K562 (cell line): ENCODE data around the gene CHST12. TPM values are rescaled to one million over a fixed set of nuclear protein-coding genes. Genes with fewer than 3 reads are reported as not detected.
A peak's percentile ranks its signal among the peaks of the same experiment; 100 is the strongest.
"Not testable (repeated sequence)": the region's sequence is repeated elsewhere in the genome, so short reads cannot be mapped to it uniquely, and the experiment has no call there.

ENCODE experiments used
- ATAC-seq: fragments of 200-7000 bp; cut with Tn5 transposase; 3 replicates; pipeline ENCODE4 v1.9.1; 2020; ENCODE audit warnings: moderate library complexity
- BruUV-seq: library from RNA; stranded (reverse); fragments of 400-500 nt; replicated peaks from 2 replicates; lab custom pipeline; 2021; lab: Mats Ljungman, UMichigan
- CTCF ChIA-PET: fragments of 300-600 bp; formaldehyde crosslinking; extraction: SDS; loops from one replicate; lab custom pipeline; 2021; ENCODE audit warnings: low intra/inter-chr PET ratio; lab: Yijun Ruan, JAX
- POLR2A ChIA-PET: fragments of 300-600, 350-650 bp; sonication (Branson Sonifier 250); formaldehyde crosslinking; extraction: SDS; loops from one replicate; lab custom pipeline; 2021; ENCODE audit warnings: antibody characterized with exemption, inconsistent platforms; lab: Yijun Ruan, JAX
- DNase-seq, 4 experiments: peaks; one replicate each; pipeline versions ENCODE4 v3.0.0 to v3.0.0-alpha.2; 2011 to 2018; ENCODE audit warnings: low spot score in 3 of 4, mixed read lengths in 3 of 4; ENCODE audit errors: extremely low read depth in 1 of 4
- FAIRE-seq: peaks from 2 replicates; lab custom pipeline; 2011; peaks lifted over from hg19 to GRCh38; lab: Jason Lieb, UNC
- H2AFZ ChIP-seq: 2 replicates; pipeline ENCODE4 v1.6.0; 2011; ENCODE audit warnings: low read depth, low read length, control low read depth, inconsistent platforms
- H3K27ac ChIP-seq: fragments of 200-600 bp; 3 replicates; pipeline ENCODE4 v1.8.0; 2011; ENCODE audit warnings: low read depth, mild to moderate bottlenecking, control low read depth, inconsistent platforms, low read length, moderate library complexity, mixed read lengths; ENCODE audit errors: extremely low read depth
- H3K27me3 ChIP-seq, 2 experiments: fragments of 300-600 bp in 1 of 2; 2 replicates in 1 of 2; 3 replicates in 1 of 2; pipeline versions ENCODE4 v1.6.0 to v1.8.0; 2011; ENCODE audit warnings: inconsistent platforms in 2 of 2, low read length in 2 of 2, mild to moderate bottlenecking in 1 of 2, mixed read lengths in 1 of 2, moderate library complexity in 1 of 2; ENCODE audit not compliant: control insufficient read depth in 2 of 2, insufficient read depth in 2 of 2
- H3K36me3 ChIP-seq: fragments of 300-600 bp; 3 replicates; pipeline ENCODE4 v1.8.0; 2011; ENCODE audit warnings: mild to moderate bottlenecking, low read length, inconsistent platforms; ENCODE audit not compliant: control insufficient read depth, insufficient read depth
- H3K4me1 ChIP-seq, 2 experiments: fragments of 200-600 bp in 1 of 2; replicated peaks in 1 of 2; 2 replicates in 1 of 2; 3 replicates in 1 of 2; pipeline versions ENCODE4 v1.5.1 to v1.8.0; 2011; ENCODE audit warnings: inconsistent platforms in 2 of 2, low read length in 2 of 2, mild to moderate bottlenecking in 1 of 2, mixed read lengths in 1 of 2, moderate library complexity in 1 of 2; ENCODE audit not compliant: control insufficient read depth in 2 of 2, insufficient read depth in 2 of 2
- H3K4me2 ChIP-seq: 2 replicates; pipeline ENCODE4 v1.6.1; 2011; ENCODE audit warnings: low read length, control low read depth, inconsistent platforms, mixed read lengths; ENCODE audit not compliant: insufficient read depth
- H3K4me3 ChIP-seq: fragments of 200-600 bp; sonication (generic), shearing (Covaris generic); 2 replicates; pipeline ENCODE4 v1.5.1; 2016; ENCODE audit warnings: control low read depth, inconsistent platforms
- H3K79me2 ChIP-seq: fragments of 200-600 bp; 3 replicates; pipeline ENCODE4 v1.8.0; 2011; ENCODE audit warnings: low read length, inconsistent platforms; ENCODE audit not compliant: control insufficient read depth, insufficient read depth
- H3K9ac ChIP-seq, 2 experiments: 2 replicates each; pipeline versions ENCODE4 v1.6.0 to v1.6.1; 2011; ENCODE audit warnings: low read depth in 2 of 2, low read length in 2 of 2, control low read depth in 1 of 2, inconsistent platforms in 1 of 2, mild to moderate bottlenecking in 1 of 2, mixed read lengths in 1 of 2; ENCODE audit not compliant: insufficient read depth in 1 of 2
- H3K9me1 ChIP-seq: one replicate; pipeline ENCODE4 v1.6.0; 2011; ENCODE audit warnings: inconsistent platforms, mild to moderate bottlenecking, low read length, moderate library complexity; ENCODE audit not compliant: control insufficient read depth, insufficient read depth
- H3K9me3 ChIP-seq: replicated peaks from 2 replicates; pipeline ENCODE4 v1.5.1; 2011; ENCODE audit warnings: low read depth, low read length, inconsistent platforms; ENCODE audit not compliant: control insufficient read depth, insufficient read depth
- H4K20me1 ChIP-seq: replicated peaks from 2 replicates; pipeline ENCODE4 v1.6.1; 2011; ENCODE audit warnings: low read length, inconsistent platforms, mixed read lengths; ENCODE audit not compliant: control insufficient read depth, insufficient read depth
- C11orf30 ChIP-seq: fragments of 450-650 bp; IDR thresholded peaks from 2 replicates; pipeline ENCODE4 v1.6.1; 2016; ENCODE audit warnings: low read depth, mild to moderate bottlenecking
- CBFA2T2 ChIP-seq: fragments of 450-650 bp; conservative IDR thresholded peaks from 2 replicates; pipeline ENCODE4 v1.6.1; 2017; ENCODE audit warnings: mild to moderate bottlenecking
- CBFA2T3 ChIP-seq: fragments of 450-650 bp; IDR thresholded peaks from 2 replicates; pipeline ENCODE4 v1.6.1; 2017
- GTF2E2 ChIP-seq: fragments of 200-800 bp; sonication (Bioruptor generic); IDR thresholded peaks from 2 replicates; pipeline ENCODE4 v1.6.1; 2016; ENCODE audit warnings: missing genetic modification characterization, missing compliant biosample characterization
- PTTG1 ChIP-seq: fragments of 450-650 bp; IDR thresholded peaks from 2 replicates; pipeline ENCODE4 v1.6.1; 2016; ENCODE audit warnings: low read depth, mild to moderate bottlenecking, missing genetic modification characterization, missing compliant biosample characterization
- TAL1 ChIP-seq: fragments of 450-650 bp; IDR thresholded peaks from 2 replicates; pipeline ENCODE4 v1.6.1; 2016; ENCODE audit warnings: mild to moderate bottlenecking
- TFAP4 ChIP-seq: sonication (generic); formaldehyde crosslinking; IDR thresholded peaks from 2 replicates; pipeline ENCODE4 v1.8.0; 2022; ENCODE audit warnings: missing genetic modification reagents, mild to moderate bottlenecking, moderate library complexity, borderline replicate concordance
- VEZF1 ChIP-seq: fragments of 200-800 bp; sonication (Bioruptor generic); IDR thresholded peaks from 2 replicates; pipeline ENCODE4 v1.6.1; 2017; ENCODE audit warnings: missing genetic modification characterization, missing compliant biosample characterization
- ZBTB7A ChIP-seq: IDR thresholded peaks from 2 replicates; pipeline ENCODE4 v1.6.1; 2011; ENCODE audit warnings: low read depth, mild to moderate bottlenecking, low read length, moderate library complexity, borderline replicate concordance; ENCODE audit not compliant: control insufficient read depth
- ZFP91 ChIP-seq: sonication (generic); formaldehyde crosslinking; IDR thresholded peaks from 2 replicates; pipeline ENCODE4 v1.8.0; 2022; ENCODE audit warnings: mild to moderate bottlenecking, missing genetic modification reagents
- ZNF57 ChIP-seq: fragments of 450-650 bp; formaldehyde crosslinking; IDR thresholded peaks from 2 replicates; pipeline ENCODE4 v1.4.0; 2020; ENCODE audit warnings: mild to moderate bottlenecking, moderate library complexity
- WGBS: fragments of 100-300 bp; shearing (Covaris generic); methylation state at CpG from one replicate; pipeline ENCODE4 v1.1.6; 2016; ENCODE audit warnings: low coverage, mixed read lengths; ENCODE audit not compliant: insufficient coverage; ENCODE audit errors: missing lambda C conversion rate; 5-methylcytosine and 5-hydroxymethylcytosine counted together
- in situ Hi-C: fragments of 300-500 bp; cut with MboI; formaldehyde crosslinking; loops from 4 replicates; pipeline ENCODE4 v1.15.0; 2018; ENCODE audit warnings: inconsistent platforms, mixed read lengths
- intact Hi-C: fragments of 100-400 bp; cut with micrococcal nuclease; formaldehyde crosslinking; loops from 2 replicates; pipeline ENCODE4 v1.14.2; 2022
- polyA plus RNA-seq, 8 experiments: library from polyadenylated mRNA; depleted of rRNA in 4 of 8; stranded (reverse) in 5 of 8; unstranded in 3 of 8; fragments of >200 nt; fragmentation: Nextera tagmentation in 2 of 8; fragmentation: Illumina TruSeq in 1 of 8; extraction: Ambion mirVana in 2 of 8; extraction: Trizol in 1 of 8; gene quantifications; 2 replicates each; pipeline versions ENCODE4 v1.2.1 to v1.2.3, GENCODE V29; 2011 to 2014; ENCODE audit warnings: inconsistent platforms in 1 of 8, missing spikeins in 1 of 8
- total RNA-seq, 7 experiments: library from RNA; depleted of rRNA in 6 of 7; stranded (reverse); fragments of >200 nt in 6 of 7; fragmentation: Illumina TruSeq in 2 of 7; extraction: Trizol in 2 of 7; gene quantifications; 2 replicates each; pipeline versions ENCODE4 v1.2.1 to v1.2.3, GENCODE V29; 2011 to 2021; ENCODE audit warnings: low replicate concordance in 1 of 7

Gene CHST12
- total and polyA plus RNA-seq, 9 of the 15 experiments (the other 6 are each of a cell fraction or from before 2014, with no cell fraction given) = 0.18 to 19.8 (median 3.6) TPM

GRCh38 chr7:2388637-2388954 is 14.8 kb upstream of the CHST12 start (continued):
- TF ChIP-seq C11orf30 = no peak
- no peak for TF ChIP-seq ZFP91 (CRISPR knock-in tag)
- TF ChIP-seq ZNF57 (CRISPR knock-in tag) = no peak
- no peak for TF ChIP-seq CBFA2T3
- no peak for TF ChIP-seq GTF2E2 (tag)

- H3K27ac ChIP-seq, POLR2A ChIA-PET, BruUV-seq: not testable (repeated sequence)
- TF ChIP-seq CBFA2T3 (peak; percentile 51), PTTG1 (tag) (peak; percentile 43; the same call in 1 of the 2 replicates), VEZF1 (CRISPR knock-in tag) (peak; percentile 49; the same call in 1 of the 2 replicates), TFAP4 (CRISPR knock-in tag) (peak; percentile 17; the same call in 1 of the 2 replicates), TAL1 (peak; percentile 3; the same call in 1 of the 2 replicates), CBFA2T2 (peak; percentile 36; the same call in 1 of the 2 replicates), ZBTB7A (0 out of 2 replicates have a peak, but pooled peaks have one; percentile 27)
These were observed 13.2 kb upstream of the CHST12 start for GRCh38 chr7:2390020-2390816.

More at GRCh38 chr7:2390020-2390816, 13.2 kb upstream of the CHST12 start:
- H3K4me3 ChIP-seq, FAIRE-seq, H3K4me2 ChIP-seq, CTCF ChIA-PET, H2AFZ ChIP-seq, H3K79me2 ChIP-seq, H3K9me1 ChIP-seq, H3K9me3 ChIP-seq, H4K20me1 ChIP-seq, H3K36me3 ChIP-seq, intact Hi-C loops, in situ Hi-C loops, H3K27me3 ChIP-seq: not testable (repeated sequence)
- H3K4me1 ChIP-seq = peaks cover 5 to 31% of the 10 kb centered on the region in 2 experiments; a peak in 3 of 5 replicates
- ATAC-seq (peak; percentile 68), DNase-seq (peak in 1 of 4 experiments; percentile 25)
- WGBS = 45% methylated on average over 14 of the region's 16 CpGs
- peak overlapping the region in 1 of 2 experiments; percentile 83; a peak in 2 of 4 replicates for H3K9ac ChIP-seq
